HL-60 (cell line): ENCODE measurements around the gene NAALADL2.

ENCODE experiments used
- DNase-seq, 2 experiments: peaks; one replicate each; pipeline ENCODE4 v3.0.0-alpha.2; 2010 to 2020; ENCODE audit warnings: low read depth in 1 of 2, low spot score in 1 of 2
- H3K27ac ChIP-seq: fragments of 250-450 bp; sonication (Bioruptor Pico); replicated peaks from 2 replicates; pipeline ENCODE4 v1.5.1; 2020; ENCODE audit warnings: mild to moderate bottlenecking, moderate library complexity
- H3K27me3 ChIP-seq: fragments of 250-450 bp; sonication (Bioruptor Pico); 2 replicates; pipeline ENCODE4 v1.5.1; 2021; ENCODE audit warnings: mild to moderate bottlenecking, moderate library complexity; ENCODE audit not compliant: insufficient read depth, poor library complexity, severe bottlenecking
- H3K4me3 ChIP-seq: replicated peaks from 2 replicates; pipeline ENCODE4 v1.5.1; 2011; ENCODE audit warnings: mild to moderate bottlenecking, control low read depth, low read length; ENCODE audit not compliant: insufficient read depth
- CTCF ChIP-seq: IDR thresholded peaks from one replicate; pipeline ENCODE4 v1.5.1; 2011; ENCODE audit warnings: low read length, control low read depth, inconsistent platforms; ENCODE audit not compliant: insufficient read depth
- GABPA ChIP-seq: IDR thresholded peaks from 2 replicates; pipeline ENCODE4 v1.6.1; 2012; ENCODE audit warnings: low read depth
- POLR2AphosphoS5 ChIP-seq: IDR thresholded peaks from 2 replicates; pipeline ENCODE4 v1.6.1; 2012; ENCODE audit warnings: low read depth
- REST ChIP-seq: IDR thresholded peaks from 2 replicates; pipeline ENCODE4 v1.6.1; 2012; ENCODE audit warnings: low read depth; ENCODE audit not compliant: insufficient replicate concordance
- SPI1 ChIP-seq: IDR thresholded peaks from 2 replicates; pipeline ENCODE4 v1.6.1; 2012; ENCODE audit warnings: low read depth, mild to moderate bottlenecking, borderline replicate concordance

The NAALADL2 gene

GRCh38 chr3:175311946-175312345 is 452.8 kb downstream of the NAALADL2 start:
- Histone ChIP-seq H3K27ac (no peak overlapping the region), H3K4me3 (no peak overlapping the region), H3K27me3 (no peaks in the 10 kb centered on the region)
- no peak for DNase-seq
- TF ChIP-seq REST (no peak), CTCF (no peak), SPI1 (no peak), GABPA (no peak), POLR2AphosphoS5 (no peak)

- H3K27me3 ChIP-seq = no peaks in the 10 kb centered on the region
- TF ChIP-seq SPI1 (no peak), REST (no peak), GABPA (no peak), POLR2AphosphoS5 (no peak), CTCF (no peak)
- no peak overlapping the region for H3K4me3 ChIP-seq
- DNase-seq = no peak
- H3K27ac ChIP-seq = no peak overlapping the region
Observed at GRCh38 chr3:175312791-175313190, 453.7 kb downstream of the NAALADL2 start.

GRCh38 chr3:175316799-175317198 is 457.7 kb downstream of the NAALADL2 start:
- TF ChIP-seq REST = no peak
- TF ChIP-seq SPI1 = no peak
- DNase-seq = no peak
- Histone ChIP-seq H3K4me3 (no peak overlapping the region), H3K27ac (no peak overlapping the region), H3K27me3 (no peaks in the 10 kb centered on the region)

GRCh38 chr3:175325440-175325839 is 466.3 kb downstream of the NAALADL2 start:
- H3K27me3 ChIP-seq = no peaks in the 10 kb centered on the region
- H3K27ac ChIP-seq = no peak overlapping the region
- no peak for TF ChIP-seq POLR2AphosphoS5
- TF ChIP-seq GABPA = no peak
- no peak for TF ChIP-seq CTCF
- no peak for TF ChIP-seq SPI1
- TF ChIP-seq REST = no peak
- no peak for DNase-seq
- H3K4me3 ChIP-seq = no peak overlapping the region
